Measurements from ENCODE around the gene N4BP2. TPM values are rescaled to one million over a fixed set of nuclear protein-coding genes. Genes with fewer than 3 reads are reported as not detected.
"Not testable (repeated sequence)": the region's sequence is repeated elsewhere in the genome, so short reads cannot be mapped to it uniquely, and the experiment has no call there.

Gene N4BP2
- total RNA-seq, 4 donors from 2014 or later: 5.3 to 11.9 (median 11.1) TPM

DNA sequence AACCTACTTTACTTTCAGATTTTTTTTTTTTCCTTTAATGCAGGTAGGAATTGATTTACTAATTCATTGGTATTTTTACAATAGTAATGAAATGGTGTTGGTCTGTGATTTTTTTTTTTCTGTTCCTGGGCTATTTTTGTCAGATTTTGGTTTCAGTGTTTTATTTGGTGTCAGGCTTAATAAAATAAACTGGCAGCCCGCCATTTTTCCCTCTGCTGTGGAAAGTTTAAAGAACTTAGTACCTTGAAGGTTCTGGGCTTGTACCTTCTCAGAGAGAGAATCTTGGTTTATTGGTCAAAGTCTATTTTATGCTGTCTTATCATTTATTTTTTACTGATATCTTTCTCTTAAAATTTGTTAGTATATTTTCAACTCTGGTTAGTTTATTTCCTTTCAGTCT is 76.2 kb downstream of the N4BP2 start:
- H3K4me3 ChIP-seq (ENCODE audit: low read depth, poor library complexity, severe bottlenecking): no peak overlapping the region
- no peak for DNase-seq (ENCODE audit: low spot score in 2 of 2)
- intact Hi-C loops (cut with DNase I; ENCODE audit: low total_unique reads): no loop called here
- no peak for TF ChIP-seq POLR2A (IDR thresholded peaks at IDR 0.05)
- TF ChIP-seq, protein P1, sequence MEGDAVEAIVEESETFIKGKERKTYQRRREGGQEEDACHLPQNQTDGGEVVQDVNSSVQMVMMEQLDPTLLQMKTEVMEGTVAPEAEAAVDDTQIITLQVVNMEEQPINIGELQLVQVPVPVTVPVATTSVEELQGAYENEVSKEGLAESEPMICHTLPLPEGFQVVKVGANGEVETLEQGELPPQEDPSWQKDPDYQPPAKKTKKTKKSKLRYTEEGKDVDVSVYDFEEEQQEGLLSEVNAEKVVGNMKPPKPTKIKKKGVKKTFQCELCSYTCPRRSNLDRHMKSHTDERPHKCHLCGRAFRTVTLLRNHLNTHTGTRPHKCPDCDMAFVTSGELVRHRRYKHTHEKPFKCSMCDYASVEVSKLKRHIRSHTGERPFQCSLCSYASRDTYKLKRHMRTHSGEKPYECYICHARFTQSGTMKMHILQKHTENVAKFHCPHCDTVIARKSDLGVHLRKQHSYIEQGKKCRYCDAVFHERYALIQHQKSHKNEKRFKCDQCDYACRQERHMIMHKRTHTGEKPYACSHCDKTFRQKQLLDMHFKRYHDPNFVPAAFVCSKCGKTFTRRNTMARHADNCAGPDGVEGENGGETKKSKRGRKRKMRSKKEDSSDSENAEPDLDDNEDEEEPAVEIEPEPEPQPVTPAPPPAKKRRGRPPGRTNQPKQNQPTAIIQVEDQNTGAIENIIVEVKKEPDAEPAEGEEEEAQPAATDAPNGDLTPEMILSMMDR (IDR thresholded peaks at IDR 0.05): no peak
- 97 to 100% methylated on average over 1 of the region's 1 CpG for whole genome bisulfite sequencing, 2 donors

GRCh38 chr4:40134206-40134917 is 77.7 kb downstream of the N4BP2 start:
- 70 to 82% methylated on average over 1 of the region's 1 CpG for WGBS, 2 donors
- H3K4me3 ChIP-seq (ENCODE audit: low read depth, poor library complexity, severe bottlenecking): no peak overlapping the region
- no peak for DNase-seq (ENCODE audit: low spot score in 2 of 2)
- intact Hi-C loops (cut with DNase I; ENCODE audit: low total_unique reads): no loop called here
- TF ChIP-seq, protein P1 (IDR thresholded peaks at IDR 0.05): no peak
- TF ChIP-seq POLR2A (IDR thresholded peaks at IDR 0.05): no peak

DNA sequence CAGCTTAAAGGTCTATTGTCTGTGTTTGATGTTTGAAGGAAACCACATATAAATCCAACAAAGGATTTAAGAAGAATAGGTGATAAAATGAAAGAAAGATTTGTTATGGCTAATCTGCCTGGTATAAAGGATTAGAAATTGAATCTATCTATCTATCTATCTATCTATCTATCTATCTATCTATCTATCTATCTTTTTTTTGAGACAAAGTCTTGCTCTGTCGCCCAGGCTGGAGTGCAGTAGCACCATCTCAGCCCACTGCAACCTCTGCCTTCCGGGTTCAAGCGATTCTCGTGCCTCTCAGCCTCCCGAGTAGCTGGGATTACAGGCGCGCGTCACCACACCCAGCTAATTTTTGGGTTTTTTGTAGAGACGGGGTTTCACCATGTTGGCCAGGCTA is 79.6 kb downstream of the N4BP2 start:
- H3K4me3 ChIP-seq (ENCODE audit: low read depth, poor library complexity, severe bottlenecking); DNase-seq (ENCODE audit: low spot score in 2 of 2); intact Hi-C loops (cut with DNase I; ENCODE audit: low total_unique reads): not testable (repeated sequence)
- WGBS, 2 donors: 83 to 91% methylated on average over 9 of the region's 9 CpGs

DNA sequence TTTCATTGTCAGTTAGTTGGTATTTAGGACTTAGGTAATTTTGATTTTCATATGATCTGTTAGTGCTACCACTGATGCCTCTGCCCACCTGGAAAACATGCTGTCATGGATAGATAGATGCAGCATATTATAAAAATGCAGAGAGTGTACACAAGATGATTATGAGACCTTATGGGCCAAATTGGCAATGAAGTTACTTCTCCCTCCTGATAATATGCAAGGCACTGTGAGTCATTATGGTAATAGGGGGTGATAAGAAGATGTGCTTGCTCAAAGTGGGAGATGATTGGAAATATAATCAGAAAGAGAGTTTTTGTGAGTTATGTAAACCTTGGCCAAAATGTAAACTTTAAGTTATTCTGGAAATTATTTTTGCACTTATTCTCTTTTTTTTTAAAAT is 83.5 kb downstream of the N4BP2 start:
- no peak for DNase-seq (ENCODE audit: low spot score in 2 of 2)
- TF ChIP-seq POLR2A (IDR thresholded peaks at IDR 0.05): no peak
- TF ChIP-seq, protein P1 (IDR thresholded peaks at IDR 0.05): no peak
- H3K4me3 ChIP-seq (ENCODE audit: low read depth, poor library complexity, severe bottlenecking): no peak overlapping the region
- intact Hi-C loops (cut with DNase I; ENCODE audit: low total_unique reads): no loop called here

- DNase-seq (ENCODE audit: low spot score in 2 of 2); H3K4me3 ChIP-seq (ENCODE audit: low read depth, poor library complexity, severe bottlenecking); intact Hi-C loops (cut with DNase I; ENCODE audit: low total_unique reads): not testable (repeated sequence)
- 80 to 91% methylated on average over 4 of the region's 4 CpGs for WGBS, 2 donors
Measured at GRCh38 chr4:40140597-40140996, 83.9 kb downstream of the N4BP2 start.

DNA sequence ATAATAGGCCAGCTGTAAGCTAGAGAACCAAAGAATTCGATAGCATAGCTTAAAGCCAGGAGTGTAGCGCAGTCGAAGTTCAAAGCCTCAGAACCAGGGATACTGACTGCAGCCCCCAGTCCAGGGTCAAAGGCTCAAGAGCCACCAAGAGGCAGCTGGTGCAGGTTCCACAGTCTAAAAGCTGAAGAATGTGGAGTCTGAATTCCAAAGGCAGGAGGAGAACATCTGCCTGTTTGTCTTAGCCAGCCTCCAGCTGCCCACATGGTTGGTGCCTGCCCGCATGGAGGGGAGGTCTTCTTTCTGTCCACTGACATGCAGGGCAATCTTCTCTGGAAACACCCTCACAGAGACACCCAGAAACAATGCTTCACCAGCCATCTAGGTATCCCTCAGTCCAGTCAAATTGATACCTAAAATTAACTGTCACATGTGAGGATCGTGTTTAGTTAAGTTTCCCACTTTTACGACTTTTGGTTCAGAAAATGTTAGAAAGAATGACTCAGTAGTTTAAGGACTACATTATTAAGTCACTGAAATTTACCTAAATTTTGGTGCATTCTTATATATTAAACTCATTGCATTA is 87.4 kb downstream of the N4BP2 start:
- intact Hi-C loops (cut with DNase I; ENCODE audit: low total_unique reads): no loop called here
- DNase-seq (ENCODE audit: low spot score in 2 of 2): no peak
- H3K4me3 ChIP-seq (ENCODE audit: low read depth, poor library complexity, severe bottlenecking): no peak overlapping the region
- TF ChIP-seq, protein P1 (IDR thresholded peaks at IDR 0.05): no peak
- no peak for TF ChIP-seq POLR2A (IDR thresholded peaks at IDR 0.05)
- WGBS, 2 donors: 90 to 91% methylated on average over 6 of the region's 6 CpGs

DNA sequence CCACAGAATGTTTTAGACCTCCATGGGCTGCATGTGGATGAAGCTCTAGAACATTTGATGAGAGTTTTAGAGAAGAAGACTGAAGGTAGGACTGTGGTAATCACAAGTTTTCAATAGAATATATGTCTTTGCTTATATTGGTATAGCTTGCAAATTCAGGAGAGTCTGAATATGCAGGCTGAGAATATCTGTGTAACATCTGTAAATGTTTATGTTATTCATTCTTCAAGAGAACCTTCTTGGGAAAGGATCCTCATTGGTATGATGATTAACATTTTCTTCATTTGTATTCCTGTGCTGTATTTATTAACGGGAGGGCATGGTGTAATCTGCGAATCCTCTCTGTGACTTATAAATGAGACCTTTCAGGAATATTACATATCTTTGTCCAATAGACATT is 88.1 kb downstream of the N4BP2 start:
- TF ChIP-seq POLR2A (IDR thresholded peaks at IDR 0.05): no peak
- TF ChIP-seq, protein P1 (IDR thresholded peaks at IDR 0.05): no peak
- 93 to 95% methylated on average over 2 of the region's 2 CpGs for WGBS, 2 donors
- no peak overlapping the region for H3K4me3 ChIP-seq (ENCODE audit: low read depth, poor library complexity, severe bottlenecking)
- DNase-seq (ENCODE audit: low spot score in 2 of 2): no peak
- intact Hi-C loops (cut with DNase I; ENCODE audit: low total_unique reads): loop anchor here (5.0 kb wide), 1 partner anchor 168 kb away; no protein-coding TSS in a partner anchor

DNA sequence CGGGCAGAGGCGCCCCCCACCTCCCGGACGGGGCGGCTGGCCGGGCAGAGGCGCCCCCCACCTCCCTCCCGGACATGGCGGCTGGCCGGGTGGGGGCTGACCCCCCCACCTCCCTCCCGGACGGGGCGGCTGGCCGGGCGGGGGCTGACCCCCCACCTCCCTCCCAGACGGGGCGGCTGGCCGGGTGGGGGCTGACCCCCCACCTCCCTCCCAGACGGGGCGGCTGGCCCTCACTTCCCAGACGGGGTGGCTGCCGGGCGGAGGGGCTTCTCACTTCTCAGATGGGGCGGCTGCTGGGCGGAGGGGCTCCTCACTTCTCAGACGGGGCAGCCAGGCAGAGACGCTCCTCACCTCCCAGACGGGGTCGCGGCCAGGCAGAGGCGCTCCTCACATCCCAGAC is 90.8 kb downstream of the N4BP2 start:
- WGBS, 2 donors: 99% methylated on average over 13 to 16 of the region's 31 CpGs
- DNase-seq (ENCODE audit: low spot score in 2 of 2); H3K4me3 ChIP-seq (ENCODE audit: low read depth, poor library complexity, severe bottlenecking): not testable (repeated sequence)
- intact Hi-C loops (cut with DNase I; ENCODE audit: low total_unique reads): loop anchor here (5.0 kb wide), 1 partner anchor 165 kb away; no protein-coding TSS in a partner anchor
